Activated T-cell treated with anti-CD3 and anti-CD28 coated beads, Interleukin-2, amount 50 U/mL, for 1 hour (primary cell): ENCODE data around the gene MAP3K20.
"Not testable (repeated sequence)": the region's sequence is repeated elsewhere in the genome, so short reads cannot be mapped to it uniquely, and the experiment has no call there.

ENCODE experiments used
- DNase-seq: peaks from one replicate; pipeline ENCODE4 v3.0.0-alpha.2; 2020

Gene MAP3K20

DNA sequence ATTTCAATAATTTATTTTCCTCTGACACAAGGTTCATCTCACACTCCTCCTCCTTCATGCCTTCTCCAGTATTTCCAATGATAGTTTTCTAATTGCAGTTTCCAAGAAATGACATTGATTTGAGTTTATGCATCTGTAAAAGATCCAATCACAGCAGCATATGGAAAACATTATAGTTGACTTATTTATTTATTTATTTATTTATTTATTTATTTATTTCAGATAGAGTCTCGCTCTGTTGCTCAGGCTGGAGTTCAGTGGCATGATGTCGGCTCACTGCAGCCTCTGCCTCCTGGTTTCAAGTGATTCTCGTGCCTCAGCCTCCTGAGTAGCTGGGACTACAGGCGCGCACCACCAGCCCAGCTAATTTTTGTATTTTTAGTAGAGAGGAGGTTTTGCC, 52.5 kb downstream of the MAP3K20 start:
- not testable (repeated sequence) for DNase-seq

DNA sequence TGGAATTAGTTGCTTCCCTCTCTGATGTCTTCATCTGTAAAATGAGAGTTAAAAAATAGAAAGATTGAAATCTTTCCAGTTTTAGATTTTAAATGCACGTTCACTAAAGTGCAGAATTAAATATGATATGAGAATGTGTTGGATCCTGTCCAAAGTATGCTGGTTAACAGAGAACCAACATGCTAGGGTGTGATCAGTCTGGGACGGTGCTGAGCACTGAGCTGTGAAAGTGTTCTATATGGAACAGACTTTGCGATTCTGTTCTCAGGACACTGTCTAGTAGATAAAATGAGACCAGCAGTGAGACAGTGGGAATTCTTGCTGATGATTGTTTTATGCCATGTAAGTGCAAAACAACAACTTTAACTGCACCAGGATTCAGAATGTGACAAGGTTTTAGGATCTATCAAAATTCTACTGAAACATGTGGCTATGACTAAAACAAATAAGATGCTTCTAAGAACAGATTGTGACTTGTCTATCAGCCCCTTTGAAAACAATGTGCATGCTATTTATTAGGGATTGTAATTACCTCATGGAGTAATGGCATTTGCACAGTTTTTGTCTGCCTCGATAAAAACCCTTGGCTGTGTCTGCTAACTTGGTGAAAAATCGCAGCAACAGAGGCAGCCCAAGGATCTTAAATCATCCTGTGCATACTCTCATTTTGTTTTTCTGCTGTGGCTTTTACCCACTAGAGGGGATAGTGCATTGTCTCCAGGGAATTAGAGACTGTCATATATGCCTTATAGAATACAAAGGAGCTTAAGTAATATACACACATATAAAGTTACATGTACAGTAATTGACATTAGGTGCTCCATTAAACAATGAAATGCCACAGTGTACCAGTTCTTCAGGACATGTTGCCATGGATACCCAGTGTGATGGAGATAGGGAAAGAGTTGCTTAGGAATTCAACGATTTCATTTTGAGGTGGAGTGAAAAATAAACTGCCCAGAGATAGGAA, 55.1 kb downstream of the MAP3K20 start:
- DNase-seq = no peak

DNA sequence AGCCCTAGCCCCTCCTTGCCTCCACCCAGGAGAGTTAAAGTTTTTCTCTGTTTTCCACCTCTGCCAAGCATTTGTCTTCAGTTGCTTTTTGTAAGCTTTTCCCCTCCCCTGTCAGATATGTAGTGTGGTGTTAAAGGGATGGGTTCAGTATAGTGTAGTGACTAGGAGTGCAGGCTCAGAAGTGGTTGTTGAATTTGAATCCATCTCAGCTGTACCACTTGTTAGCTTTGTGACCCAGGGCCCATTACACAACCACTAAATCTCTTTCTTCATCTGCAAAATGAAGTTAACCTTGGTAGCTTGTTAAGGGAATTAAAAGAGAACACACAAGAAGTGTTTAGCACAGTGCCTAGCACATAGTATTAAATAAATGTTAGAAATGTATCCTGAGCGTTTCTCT, 56.9 kb downstream of the MAP3K20 start:
- DNase-seq = no peak

DNA sequence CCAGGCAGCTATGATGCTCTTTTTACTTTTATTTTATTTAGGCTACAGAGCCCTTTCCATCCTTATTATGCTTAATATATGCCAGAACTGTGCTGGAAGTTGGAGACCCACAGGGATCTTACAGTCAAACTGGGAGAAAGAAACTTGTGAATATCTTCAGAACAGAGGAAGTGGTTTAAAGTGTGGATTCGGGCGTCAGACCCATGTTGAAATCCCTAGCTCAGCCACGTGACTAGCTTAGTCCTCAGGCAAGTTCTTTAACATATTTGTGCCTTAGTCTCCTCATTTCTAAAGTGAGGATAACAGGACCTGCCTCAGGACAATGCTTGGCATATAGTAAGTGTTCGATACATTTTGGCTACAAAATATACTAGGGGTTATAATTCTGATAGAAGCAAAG, 59.1 kb downstream of the MAP3K20 start:
- DNase-seq = no peak

DNA sequence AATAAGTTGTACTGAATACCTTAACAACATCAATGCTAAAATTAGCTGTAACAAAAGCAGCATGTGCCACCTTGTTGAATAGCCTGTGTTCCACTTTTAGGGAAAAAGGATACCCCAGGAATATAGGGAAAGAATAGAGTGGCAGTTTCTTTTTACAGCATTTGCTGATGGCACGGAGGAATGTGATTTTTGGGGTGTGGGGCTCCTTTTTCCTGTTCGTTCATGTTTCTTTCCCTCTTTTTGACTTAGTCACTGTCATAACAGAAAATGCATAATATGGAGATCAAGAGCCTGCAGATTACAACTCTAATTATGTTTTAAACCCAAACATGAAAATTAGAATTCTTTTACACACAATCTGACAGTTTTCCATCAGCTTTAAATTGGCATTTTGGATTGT, 60.4 kb downstream of the MAP3K20 start:
- DNase-seq = no peak

DNA sequence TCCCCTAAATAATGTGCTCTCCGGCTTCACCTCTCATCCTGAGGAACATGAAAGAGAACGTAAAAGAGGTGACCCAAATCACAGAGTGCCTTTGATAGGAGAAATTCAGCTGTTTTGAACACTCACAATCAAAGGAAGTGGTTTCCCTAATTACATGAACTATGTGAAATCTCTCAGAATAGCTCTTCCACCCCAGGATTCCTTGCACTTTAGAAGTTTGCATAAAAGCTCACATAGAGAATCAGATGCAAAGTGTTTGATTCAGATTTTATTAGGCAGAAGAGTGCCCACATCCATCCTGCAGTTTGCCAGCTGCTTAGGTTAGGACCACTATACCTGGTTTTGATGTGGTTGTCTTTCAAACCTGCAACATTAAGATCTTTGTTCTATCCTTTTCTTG, 61.0 kb downstream of the MAP3K20 start:
- DNase-seq = no peak

DNA sequence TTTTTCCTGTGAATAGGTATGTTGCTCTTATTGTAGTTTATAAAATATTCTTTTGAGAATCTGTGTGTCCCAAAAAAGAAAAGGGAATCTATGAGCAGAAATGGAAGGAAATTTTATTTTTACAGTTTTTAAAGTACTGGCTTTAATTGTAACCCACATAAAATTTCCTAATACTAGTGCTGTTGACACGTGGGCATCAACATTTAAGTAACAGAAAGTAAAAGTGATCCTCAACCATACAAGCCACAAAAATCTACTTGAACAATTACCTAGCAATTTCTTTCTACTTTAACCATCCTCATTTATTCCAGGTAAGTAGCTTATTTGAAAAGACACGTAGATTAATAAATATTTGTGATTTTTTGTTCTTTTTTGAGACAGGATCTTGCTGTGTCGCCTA, 62.0 kb downstream of the MAP3K20 start:
- no peak for DNase-seq

DNA sequence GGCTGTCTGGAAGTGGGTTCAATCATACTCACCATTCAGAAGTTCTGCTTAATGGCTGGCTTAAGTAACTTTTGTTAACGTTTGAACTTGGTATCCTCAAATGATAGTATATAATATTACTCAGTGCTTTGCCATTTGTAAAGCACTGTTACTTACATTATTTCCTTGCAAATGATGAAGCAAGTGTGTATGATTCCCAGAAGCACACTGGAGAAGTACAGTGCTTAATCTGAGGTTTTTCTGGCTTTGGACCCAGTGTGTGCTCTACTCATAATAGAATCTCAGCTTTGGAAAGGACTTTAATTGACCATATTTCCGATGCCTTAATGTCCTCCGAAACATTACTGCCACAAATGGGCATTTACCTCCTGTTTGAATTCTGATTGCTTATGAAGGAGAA, 63.3 kb downstream of the MAP3K20 start:
- DNase-seq = no peak

DNA sequence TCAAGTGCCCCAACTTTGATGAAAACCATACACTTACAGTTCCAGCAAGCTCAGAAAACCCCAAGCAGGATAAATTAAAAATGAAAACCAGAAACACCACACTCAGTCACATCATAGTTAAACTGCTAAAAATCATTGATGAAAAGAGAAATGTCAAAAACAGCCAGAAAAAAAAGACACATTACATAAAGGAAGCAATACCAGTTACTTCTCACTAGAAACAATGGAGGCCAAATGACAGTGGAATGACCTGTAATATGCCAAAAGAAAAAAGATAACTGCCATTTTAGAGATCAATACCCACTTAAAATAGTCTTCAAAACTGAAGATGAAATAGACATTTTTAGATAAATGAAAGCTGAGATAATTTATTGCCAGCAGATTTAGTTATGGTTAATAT, 66.0 kb downstream of the MAP3K20 start:
- no peak for DNase-seq

DNA sequence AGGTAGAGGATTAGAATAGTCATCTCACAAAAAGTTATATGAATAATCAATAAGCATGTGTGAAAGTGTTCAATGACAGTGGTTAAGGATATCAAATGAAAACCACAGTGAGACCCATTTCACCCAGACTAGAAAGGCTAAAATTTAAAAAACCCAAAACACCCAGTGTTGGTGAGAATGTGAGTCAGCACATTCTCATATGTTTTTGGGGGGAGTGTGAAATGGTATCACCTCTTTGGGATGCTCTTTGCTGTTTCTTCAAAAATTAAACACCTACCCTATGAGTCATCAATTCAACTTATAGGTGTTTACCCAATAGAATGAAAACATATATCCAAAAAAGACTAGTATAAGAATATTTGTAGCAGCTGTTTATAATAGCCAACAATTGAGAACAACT, 69.8 kb downstream of the MAP3K20 start:
- DNase-seq = no peak

DNA sequence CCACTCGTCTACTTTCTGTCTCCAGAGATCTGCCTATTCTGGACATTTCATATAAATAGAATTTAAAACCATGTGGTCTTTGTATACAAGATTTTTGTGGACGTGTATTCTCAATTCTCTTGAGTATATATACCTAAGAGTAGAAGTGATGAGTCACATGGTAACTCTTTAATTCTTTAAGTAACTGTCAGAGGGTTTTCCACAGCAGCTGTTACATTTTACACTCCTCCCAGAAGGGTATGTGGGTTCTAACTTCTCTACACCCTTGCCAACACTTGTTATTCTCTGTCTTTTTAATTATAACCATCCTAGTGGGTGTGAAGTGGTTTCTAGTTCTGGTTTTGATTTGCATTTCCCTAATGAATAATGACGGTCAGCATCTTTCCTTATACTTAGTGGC, 70.9 kb downstream of the MAP3K20 start:
- no peak for DNase-seq

DNA sequence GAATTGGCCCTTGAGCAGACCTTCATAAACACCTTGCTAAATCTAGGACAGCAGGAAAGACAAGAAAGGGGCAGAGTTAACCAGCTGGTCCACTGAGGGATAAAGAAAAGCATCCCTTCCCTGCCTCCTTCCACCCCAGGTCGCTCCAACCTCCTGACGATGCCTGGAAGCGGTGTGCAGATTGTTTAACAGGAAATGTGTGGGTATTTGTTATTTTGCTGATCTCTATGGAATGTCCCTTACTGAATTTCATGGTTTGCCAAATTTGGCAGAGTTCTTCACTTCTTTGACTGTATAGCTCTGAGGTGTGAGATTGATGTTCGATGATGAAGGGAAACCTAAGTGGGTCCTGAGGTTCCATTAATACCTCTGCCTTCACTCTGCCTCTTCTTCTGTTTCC, 72.9 kb downstream of the MAP3K20 start:
- no peak for DNase-seq

DNA sequence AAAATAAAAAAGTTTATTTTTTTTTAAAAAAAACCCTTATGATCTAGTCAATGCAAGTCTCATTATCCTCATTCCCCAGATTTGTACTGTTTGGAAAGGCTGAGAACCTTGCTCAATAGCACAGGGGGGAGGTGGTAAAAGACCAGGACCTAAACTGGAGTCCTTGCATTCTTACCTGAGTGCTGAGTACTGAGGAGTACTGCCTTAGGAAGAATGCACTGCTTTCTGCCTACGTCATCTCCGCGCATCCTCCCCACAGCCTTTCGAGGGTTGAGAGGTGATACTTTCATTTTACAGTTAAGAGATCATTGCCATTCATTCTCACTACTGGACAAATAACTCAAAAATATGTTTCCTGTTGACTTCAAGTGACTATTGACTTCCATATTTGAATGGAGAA, 73.8 kb downstream of the MAP3K20 start:
- DNase-seq = peak; percentile 27

DNA sequence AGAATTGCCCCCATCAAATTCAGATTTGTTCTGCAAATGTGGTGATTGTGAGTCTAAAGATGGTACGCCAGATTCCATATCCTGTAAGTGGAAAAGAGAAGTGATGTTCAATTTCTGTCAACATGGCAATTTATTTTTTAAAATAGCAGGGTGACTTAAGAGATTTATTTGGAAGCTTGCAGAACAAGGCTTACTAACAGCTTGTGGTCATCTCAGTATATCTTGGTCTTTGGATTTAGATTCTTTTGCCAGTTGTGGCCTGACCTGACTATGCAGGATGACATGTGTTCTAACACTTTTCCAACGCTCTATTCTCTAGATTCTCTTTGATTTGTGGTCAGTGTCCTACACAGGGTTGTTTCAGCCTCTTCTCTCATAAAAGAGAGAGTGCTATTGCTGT, 74.4 kb downstream of the MAP3K20 start:
- no peak for DNase-seq

DNA sequence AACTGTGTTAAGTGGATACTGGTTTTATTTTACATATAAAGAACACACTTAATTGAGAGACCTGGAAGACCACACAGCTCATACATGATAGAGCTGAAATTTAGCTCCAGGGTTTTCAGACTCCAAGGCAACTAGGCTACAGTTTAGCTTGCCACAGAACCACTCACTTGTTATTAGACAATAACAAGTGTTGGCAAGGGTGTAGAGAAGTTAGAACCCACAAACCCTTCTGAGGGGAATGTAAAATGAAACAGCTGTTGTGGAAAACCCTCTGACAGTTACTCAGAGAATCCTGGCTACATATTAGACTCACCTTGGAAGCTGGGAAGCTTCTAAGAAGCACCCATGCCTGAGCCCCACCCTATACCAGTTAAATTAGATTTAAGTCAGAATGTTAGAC, 75.3 kb downstream of the MAP3K20 start:
- DNase-seq = no peak

DNA sequence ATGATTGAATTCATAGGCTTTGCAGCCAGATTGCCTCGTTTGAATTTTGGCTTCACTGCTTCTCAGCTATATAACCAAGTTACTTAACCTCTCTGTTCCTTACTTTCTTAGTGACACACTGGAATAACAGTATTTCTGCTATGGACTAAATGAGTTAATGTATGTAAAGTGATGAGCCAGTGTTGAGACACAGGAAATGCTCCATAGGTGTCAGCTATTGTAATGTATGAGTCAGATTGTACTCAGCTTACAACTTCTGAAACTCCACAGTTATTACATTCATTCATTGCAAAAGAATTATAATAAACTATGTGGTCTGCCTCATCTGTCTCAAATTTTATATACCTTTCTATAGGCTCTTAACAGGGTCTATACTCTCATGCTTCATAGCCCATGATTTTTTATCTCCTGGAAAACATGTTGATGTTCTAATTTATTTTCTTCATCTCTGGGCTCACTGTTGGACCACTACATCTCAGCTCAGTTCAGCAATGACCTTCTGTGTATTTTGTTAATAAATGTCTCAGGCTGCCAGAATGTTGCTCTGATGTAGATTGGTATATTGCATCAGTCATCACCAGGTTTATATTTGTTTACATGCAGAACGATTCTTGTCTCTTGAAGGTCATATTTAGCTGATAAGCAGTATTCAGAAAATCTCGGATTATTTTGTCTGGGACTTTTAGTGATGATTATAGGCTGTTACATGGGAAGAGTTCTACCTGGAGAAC, 76.2 kb downstream of the MAP3K20 start:
- DNase-seq = no peak

DNA sequence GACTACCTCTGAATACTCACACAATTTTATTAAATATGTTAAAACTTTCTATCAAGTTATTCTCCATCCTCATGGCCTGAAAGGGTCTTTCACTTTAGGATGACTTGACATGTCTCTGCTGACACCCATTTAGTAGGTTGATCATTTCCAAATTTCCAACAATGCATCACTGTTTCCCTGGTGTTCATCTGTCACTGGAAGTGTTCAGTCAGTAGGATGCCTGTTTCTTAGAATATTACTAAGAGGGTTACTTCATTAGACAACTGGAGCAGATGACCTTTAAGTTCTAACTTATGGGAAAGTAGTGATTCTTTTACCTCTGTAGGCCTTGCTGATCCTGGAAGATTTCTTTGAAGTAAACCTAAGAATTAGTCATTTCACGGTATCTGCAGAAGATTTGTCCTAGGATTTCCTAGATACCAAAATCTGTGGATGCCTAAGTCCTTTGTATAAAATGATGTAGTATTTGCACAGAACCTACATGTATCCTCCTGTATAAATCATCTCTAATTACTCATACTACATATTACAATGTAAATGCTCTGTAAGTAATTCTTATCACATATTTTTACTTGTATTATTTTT, 77.7 kb downstream of the MAP3K20 start:
- DNase-seq = no peak

DNA sequence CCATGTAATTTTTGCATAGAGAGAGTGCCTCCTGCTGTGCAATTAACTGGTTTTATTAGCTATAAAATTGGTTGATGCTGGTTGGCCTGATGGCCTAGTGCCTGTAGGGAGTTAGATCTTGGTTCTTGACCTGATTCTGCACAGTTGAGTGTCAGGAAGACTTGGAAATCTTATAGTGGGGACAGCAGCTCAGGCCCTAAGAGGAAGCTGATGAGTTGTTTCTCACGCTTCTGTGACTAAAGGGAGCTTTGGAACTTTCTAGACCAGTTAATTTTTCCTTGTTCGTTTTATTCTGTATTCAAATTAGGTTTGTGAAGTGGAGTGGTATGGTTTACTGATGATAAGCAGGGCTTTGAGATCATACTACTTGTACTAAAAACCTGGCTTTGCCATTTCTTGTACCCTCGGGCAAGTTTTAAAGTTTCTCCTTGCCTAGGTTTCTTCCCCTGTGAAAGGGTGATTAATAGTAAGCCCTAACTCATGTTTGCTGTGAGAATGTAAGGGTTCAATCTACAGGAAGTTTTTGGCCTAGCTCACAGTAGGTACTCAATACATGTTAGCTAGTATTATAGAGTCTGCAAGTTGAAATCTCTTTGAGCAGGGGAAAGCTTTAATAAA, 82.1 kb downstream of the MAP3K20 start:
- no peak for DNase-seq

DNA sequence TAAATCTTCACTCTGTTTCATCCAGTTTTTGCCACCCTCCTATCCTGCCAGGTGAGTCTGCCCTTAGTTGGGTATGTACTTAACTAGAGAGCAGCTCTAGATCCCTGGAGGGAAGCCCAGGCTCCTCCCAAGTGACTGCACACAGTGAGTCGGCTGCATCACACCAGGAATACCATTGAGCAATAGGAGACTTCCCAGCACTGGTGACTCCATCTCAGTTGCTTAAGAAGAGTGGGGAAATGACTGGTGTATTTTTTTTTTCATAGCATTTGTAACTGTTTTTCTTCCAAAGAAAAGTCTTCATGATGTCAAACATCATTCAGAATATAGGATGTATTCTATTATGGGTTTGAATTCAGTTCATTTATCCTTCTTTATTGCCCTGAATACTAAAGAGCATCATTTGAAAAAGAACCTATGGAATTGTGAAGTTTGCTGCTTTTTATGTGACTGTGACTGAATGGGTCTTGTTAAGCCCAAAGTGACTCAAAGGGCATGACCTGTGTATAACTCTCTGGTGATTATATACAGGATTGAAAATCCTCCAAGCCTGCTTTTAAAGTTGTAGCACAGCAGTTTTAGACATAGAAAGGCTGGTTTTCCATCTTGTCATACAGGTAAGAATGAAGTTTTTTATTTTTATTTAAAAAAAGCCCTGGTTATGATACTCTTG, 84.3 kb downstream of the MAP3K20 start:
- no peak for DNase-seq

DNA sequence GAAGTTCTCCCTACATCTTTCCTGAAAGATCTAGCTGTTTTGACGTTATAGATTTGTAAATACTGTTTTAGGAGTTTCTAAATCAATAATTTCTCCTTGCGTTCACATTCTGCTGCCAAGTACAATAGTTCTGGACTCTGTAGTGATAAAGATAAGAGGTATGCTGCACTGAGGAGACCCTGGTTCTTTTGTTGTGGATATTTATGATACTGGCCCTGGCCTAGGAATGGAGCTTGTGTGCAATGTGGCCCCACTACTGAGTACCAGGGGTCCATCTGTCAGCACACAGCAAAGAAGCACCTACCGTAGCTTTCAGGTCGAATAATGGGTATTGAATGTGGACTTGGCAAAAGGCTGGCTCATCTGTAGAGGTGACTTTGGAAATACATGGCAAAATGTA, 85.0 kb downstream of the MAP3K20 start:
- no peak for DNase-seq

DNA sequence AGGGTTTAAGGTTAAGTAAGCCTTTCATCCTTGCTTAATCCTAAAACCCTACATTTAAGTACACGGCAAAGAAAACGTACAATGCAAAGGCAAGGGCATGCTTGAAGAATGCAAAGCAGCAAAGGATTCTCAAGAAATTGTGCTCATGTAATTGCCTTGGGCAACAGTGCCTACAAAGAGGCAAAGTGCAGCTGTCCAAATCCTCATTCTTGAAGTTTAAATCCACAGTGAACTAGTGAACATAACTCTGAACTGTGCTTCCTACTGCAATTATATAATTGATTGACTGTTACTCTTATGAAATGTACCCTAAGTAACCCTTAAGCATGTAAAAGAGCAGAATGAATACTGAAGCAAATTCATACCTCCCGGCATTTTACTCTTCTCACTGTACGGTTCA, 85.4 kb downstream of the MAP3K20 start:
- no peak for DNase-seq

DNA sequence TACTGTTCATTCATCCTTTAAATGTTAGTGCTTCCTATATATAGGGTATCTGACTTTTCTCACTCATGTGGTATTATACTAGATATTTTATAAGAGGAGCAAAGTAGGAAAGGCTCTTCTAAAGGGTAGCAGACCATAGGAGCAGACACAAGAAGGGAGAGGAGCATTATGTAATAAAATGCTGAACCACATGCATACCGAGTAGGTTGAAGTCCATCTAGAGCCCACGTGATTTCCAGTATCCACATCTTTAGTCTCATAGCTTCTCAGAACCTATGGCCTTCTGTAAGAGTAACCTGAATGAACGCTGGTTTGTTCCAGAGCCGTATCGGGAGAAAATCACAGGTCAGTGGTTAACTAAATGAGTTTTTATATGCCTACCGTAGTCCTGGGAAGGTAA, 85.9 kb downstream of the MAP3K20 start:
- no peak for DNase-seq

DNA sequence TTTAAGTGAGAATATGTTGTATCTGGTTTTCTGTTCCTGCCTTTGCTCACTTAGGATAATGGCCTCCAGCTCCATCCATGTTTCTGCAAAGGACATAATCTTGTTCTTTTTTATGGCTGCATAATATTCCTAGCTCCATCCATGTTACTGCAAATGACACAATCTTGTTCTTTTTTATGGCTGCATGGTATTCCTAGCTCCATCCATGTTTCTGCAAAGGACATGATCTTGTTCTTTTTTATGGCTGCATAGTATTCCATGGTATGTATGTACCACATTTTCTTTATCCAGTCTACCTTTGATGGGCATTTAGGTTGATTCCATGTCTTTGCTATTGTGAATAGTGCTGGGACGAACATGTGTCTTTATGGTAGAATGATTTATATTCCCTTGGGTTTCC, 87.7 kb downstream of the MAP3K20 start:
- not testable (repeated sequence) for DNase-seq
